ENCODE measurements around the gene ADCY9.

- TF ChIP-seq ZNF512 (CRISPR knock-in tag; IDR thresholded peaks at IDR 0.05; ENCODE audit: borderline replicate concordance) (no peak), MAX (CRISPR knock-in tag; IDR thresholded peaks at IDR 0.05) (no peak), CTCF (IDR thresholded peaks at IDR 0.05) (no peak), JUN (CRISPR knock-in tag; IDR thresholded peaks at IDR 0.05) (no peak), TCF7 (CRISPR knock-in tag; IDR thresholded peaks at IDR 0.05; ENCODE audit: low read depth) (no peak), ZNF121 (CRISPR knock-in tag; IDR thresholded peaks at IDR 0.05) (no peak), IRF2 (CRISPR knock-in tag; IDR thresholded peaks at IDR 0.05; ENCODE audit: borderline replicate concordance, low read depth) (no peak), SMAD4 (CRISPR knock-in tag; IDR thresholded peaks at IDR 0.05) (no peak), E2F5 (CRISPR knock-in tag; IDR thresholded peaks at IDR 0.05) (no peak), SP1 (CRISPR knock-in tag; conservative IDR thresholded peaks at IDR 0.05) (no peak), ZBTB21 (CRISPR knock-in tag; IDR thresholded peaks at IDR 0.05; ENCODE audit: borderline replicate concordance) (no peak), E2F1 (CRISPR knock-in tag; IDR thresholded peaks at IDR 0.05) (no peak), SMAD3 (CRISPR knock-in tag; IDR thresholded peaks at IDR 0.05; ENCODE audit: borderline replicate concordance) (no peak)
These were observed 191.5 kb downstream of the ADCY9 start for GRCh38 chr16:3924763-3925162.
